Colon (tissue), 2 donors: ENCODE measurements around the gene GALNT10.

Experiments
- FAIRE-seq: peaks from 2 replicates; lab custom pipeline; 2012; peaks lifted over from hg19 to GRCh38; lab: Jason Lieb, UNC
- donor health status: control.
- donor health status: control.

The GALNT10 gene

GRCh38 chr5:154384480-154385235 is 194.1 kb downstream of the GALNT10 start:
- FAIRE-seq = no peak

- FAIRE-seq = no peak
Observed at GRCh38 chr5:154385236-154385512, 194.6 kb downstream of the GALNT10 start.

GRCh38 chr5:154386952-154387629 is 196.6 kb downstream of the GALNT10 start:
- no peak for FAIRE-seq

GRCh38 chr5:154388842-154389241 is 198.3 kb downstream of the GALNT10 start:
- no peak for FAIRE-seq

- FAIRE-seq = no peak
Observed at GRCh38 chr5:154390096-154390495, 199.6 kb downstream of the GALNT10 start.

- no peak for FAIRE-seq
Observed at GRCh38 chr5:154390746-154391359, 200.3 kb downstream of the GALNT10 start.

- FAIRE-seq = no peak
Observed at GRCh38 chr5:154391788-154392187, 201.3 kb downstream of the GALNT10 start.

GRCh38 chr5:154393850-154394249 is 203.3 kb downstream of the GALNT10 start:
- no peak for FAIRE-seq

- FAIRE-seq = no peak
Observed at GRCh38 chr5:154394307-154394706, 203.8 kb downstream of the GALNT10 start.

- no peak for FAIRE-seq
Observed at GRCh38 chr5:154395407-154396106, 205.0 kb downstream of the GALNT10 start.

GRCh38 chr5:154396128-154396527 is 205.6 kb downstream of the GALNT10 start:
- FAIRE-seq = no peak

- no peak for FAIRE-seq
Observed at GRCh38 chr5:154397652-154398406, 207.3 kb downstream of the GALNT10 start.

- no peak for FAIRE-seq
Observed at GRCh38 chr5:154400678-154401077, 210.1 kb downstream of the GALNT10 start.

- FAIRE-seq = no peak
Observed at GRCh38 chr5:154401355-154401754, 210.8 kb downstream of the GALNT10 start.

GRCh38 chr5:154401931-154402330 is 211.4 kb downstream of the GALNT10 start:
- FAIRE-seq = no peak

- FAIRE-seq = no peak
Observed at GRCh38 chr5:154402611-154403010, 212.1 kb downstream of the GALNT10 start.

GRCh38 chr5:154403234-154403633 is 212.7 kb downstream of the GALNT10 start:
- FAIRE-seq = no peak

- no peak for FAIRE-seq
Observed at GRCh38 chr5:154403776-154404387, 213.3 kb downstream of the GALNT10 start.

GRCh38 chr5:154405078-154405792 is 214.7 kb downstream of the GALNT10 start:
- FAIRE-seq = no peak

- no peak for FAIRE-seq
Observed at GRCh38 chr5:154406231-154406630, 215.7 kb downstream of the GALNT10 start.

GRCh38 chr5:154406826-154407225 is 216.3 kb downstream of the GALNT10 start:
- FAIRE-seq = no peak
